Amygdala (tissue), 56 donors: Measurements from ENCODE around the gene ASCC2.
"Not testable (repeated sequence)": the region's sequence is repeated elsewhere in the genome, so short reads cannot be mapped to it uniquely, and the experiment has no call there.

Experiments used
- DNase-seq, 56 donors: peaks; one replicate each; lab custom pipeline; 2025; lab: John Stamatoyannopoulos, UW

Gene ASCC2

DNA sequence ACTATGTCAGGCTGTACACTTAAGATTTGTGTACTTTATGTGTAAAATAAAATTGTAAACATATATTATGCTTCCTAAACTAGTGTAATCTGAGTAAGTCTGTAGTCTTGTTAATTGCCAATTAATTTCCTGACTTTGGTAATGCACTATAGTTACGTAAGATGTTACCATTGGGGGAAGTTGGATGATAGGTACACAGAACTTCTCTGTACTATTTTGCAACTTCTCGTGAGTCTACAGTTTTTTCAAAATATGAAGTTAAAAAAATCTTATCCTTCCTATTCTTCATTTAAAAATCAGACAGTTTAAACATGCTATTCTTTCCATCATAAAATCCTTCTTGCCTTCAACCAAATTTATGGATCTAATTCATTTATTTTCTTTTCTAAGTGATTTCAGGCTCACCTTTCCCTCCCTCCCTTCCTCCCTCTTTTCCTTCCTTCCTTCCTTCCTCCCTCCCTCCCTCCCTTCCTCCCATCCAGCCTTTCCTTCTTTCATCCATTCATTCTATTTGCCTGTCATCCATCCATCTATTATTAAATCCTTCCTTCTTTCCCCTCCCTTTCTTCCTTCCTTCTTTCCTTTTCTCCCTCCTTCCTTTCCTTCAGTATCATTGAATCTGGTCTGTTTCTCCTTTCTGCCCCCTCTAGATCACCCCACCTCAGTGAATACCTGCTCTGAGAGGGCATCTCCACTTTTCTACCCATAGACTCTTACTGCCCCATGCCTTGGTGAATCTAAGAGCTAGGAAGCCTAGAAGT, 22.1 kb upstream of the ASCC2 start:
- DNase-seq = no peak

DNA sequence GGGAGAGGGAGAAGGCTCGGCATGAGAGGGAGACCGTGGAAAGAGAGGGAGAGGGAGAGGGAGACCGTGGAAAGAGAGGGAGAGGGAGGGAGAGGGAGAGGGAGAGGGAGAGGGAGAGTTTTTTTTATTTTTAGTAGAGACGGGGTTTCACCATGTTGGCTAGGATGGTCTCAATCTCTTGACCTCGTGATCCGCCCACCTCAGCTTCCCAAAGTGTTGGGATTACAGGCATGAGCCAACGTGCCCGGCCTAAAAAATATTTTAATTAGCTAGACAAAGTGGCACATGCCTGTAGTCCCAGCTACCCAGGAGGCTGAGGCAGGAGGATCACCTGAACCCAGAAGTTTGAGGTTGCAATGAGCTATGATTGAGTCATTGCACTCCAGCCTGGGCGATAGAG, 21.0 kb upstream of the ASCC2 start:
- DNase-seq = not testable (repeated sequence)

DNA sequence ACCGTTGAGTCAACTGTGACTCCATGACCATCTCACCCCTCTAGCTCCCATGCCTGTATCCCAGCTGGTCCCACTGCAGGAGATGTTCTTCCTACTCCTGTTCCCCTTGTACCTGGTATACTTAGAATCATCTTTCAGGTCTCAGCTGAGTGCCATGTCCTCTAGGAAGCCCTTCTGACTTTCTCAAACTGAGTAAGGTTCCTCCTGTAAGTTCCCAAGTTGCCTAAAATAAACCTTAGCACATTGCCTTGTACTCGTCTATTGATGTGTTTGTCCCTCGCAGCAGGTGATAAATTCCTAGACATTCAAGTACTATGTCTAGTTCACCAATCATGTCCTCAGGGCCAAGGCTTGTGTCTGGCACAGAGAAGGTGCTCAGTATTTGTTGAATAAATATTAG, 18.4 kb upstream of the ASCC2 start:
- no peak for DNase-seq

DNA sequence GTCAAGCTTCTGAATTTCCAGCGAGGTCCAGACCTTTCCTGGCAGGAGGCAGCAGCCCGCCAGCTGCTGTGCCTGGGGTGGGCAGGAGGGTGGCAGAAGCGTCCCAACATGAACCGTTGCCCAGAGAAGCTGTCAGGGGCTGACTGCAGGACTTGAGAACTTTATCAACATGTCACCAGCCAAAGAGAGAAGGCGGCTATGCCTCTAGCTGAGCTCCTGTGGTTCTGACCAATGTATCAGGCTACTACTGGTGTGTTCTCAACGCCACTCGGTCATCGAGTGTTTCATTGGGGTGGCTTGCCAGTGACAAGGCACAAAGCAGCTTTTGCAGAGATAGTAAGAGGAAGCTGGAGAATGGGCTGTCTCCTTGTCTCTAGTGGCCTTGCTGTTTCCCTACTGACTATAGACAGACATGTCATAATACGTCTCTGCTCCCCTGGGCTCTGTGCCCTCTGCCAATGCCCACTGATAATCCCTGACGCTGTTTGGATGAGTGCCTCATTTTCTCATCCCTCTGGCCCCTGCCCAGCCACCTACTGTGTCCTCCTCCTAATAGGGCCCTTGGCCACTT, 17.6 kb upstream of the ASCC2 start:
- DNase-seq = peak in 4 of 56 donors; percentile 2 to 55 (median 8)

DNA sequence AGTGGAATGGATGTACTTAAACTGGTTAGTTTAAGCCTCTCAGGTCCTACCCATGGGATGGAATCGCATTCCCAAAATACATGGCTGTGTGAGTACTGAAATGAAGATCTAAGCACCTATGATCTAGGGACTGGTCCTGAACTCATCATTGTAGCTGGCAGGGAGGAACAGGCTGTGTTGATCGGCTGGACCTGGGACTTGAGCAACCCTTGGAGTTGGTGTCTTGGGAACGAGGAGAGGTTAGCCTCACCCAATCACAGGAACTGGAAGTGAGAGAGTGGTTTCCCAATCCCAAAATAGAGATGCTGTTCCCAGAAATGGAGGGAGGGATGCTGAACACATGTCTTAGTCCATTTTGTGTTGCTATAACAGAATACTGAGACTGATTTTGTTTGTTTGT, 16.4 kb upstream of the ASCC2 start:
- DNase-seq = no peak

DNA sequence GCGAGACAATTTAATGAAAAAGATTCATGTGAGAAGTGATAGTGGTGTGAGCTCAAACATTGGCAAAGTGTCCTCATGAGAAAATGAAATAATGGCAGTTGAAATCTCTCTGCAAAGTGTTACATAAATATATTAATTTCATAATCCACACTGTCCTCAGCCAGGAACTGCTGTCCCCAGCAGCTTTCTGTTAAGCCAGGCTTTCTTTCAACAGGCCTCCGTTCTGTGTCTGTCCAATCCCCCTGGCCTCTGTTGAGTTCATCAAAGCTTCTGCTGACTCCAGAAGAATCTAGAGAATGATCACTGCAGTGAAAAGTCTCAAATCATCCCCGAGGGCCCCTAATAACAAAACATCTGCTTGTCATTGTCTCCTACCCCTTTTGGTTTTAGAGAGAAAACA, 10.0 kb upstream of the ASCC2 start:
- DNase-seq = no peak

DNA sequence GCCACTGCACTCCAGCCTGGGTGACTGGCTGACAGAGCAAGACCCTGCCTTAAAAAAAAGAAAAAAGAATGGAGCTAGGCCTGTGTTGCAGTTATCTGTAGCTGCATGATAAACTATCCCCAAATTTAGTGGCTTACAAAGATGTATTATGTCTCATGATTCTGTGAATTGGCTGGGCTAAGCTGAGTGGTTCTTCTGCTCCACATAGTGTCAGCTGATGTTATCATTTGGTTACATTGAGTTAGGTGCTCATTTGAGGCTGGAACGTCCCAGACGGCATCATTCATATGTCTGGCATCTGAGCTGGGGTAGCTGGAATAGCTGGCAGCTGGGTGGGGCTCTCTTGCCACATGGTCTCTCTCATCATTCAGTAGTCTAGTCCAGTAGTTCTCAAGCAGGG, 8.2 kb upstream of the ASCC2 start:
- no peak for DNase-seq

DNA sequence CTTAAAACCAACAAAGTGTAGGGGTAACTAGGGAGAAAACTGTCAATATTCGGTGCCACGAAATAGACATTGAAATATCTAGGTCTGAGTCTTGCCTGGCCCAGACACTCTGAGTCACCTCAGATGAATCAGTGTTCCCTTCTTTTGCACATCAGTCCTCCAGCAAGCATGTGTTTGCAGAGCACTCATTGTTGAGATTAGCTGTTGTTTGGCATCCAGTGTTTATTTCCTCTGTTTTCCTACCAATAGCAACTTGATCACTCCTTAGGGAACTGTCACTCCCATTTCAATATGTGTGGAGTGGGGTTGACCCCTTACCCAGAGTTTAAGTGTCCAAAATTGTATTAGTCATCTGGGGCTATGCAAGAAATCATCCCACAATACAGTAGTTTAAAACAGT, 4.7 kb upstream of the ASCC2 start:
- DNase-seq = no peak

DNA sequence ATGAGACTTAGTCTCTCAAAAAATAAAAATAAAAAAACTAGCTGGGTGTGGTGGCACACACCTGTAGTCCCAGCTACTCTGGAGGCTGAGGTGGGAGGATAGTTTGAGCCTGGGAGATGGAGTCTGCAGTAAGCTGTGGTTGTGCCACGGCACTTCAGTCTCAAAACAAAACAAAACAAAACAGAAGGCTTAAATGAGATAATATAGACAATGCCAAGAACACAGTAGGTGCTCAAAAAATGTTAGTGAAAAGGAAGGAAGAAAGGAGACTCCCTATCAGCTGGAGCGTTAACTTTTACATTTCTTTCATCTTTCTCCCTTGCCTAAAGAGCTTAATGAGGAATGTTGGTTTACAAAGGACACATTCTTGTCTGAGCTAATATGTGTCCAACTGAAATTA, 4.1 kb upstream of the ASCC2 start:
- DNase-seq = no peak

DNA sequence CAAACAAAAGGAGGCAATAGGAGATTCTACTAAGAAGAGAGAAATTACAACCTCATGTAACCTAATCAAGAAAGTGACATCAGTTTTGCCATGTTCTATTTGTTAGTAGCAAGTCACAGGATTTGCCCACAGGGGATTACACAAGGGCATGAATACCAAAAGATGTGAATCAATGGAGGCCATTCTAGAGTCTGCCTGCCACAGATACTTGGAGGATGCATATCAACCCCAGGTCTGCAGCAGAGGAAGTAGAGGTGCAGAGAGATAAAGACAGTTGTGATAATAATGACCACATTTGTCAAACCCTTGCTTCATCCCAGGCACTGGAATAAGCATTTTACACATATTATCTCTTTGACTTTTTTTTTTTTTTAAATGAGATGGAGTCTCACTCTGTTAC, 2.4 kb upstream of the ASCC2 start:
- no peak for DNase-seq

DNA sequence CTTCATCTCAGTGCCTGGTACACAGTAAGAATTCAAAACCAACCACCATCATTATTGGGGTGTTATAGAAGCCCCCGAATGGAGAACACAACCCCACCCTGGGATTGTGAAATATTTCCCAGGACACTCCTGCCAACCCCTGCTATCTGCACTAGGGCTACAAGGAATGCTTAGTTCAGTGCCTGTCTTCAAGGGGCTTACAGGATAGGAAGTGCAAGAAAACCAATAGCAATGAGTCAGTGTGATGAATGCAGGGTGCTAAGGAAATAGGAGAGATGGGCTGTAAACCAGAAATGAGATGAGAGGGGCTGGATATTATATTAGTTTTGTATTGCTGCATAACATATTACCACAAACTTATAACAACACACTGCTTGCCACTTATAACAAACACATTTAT, 965 bp upstream of the ASCC2 start:
- no peak for DNase-seq

DNA sequence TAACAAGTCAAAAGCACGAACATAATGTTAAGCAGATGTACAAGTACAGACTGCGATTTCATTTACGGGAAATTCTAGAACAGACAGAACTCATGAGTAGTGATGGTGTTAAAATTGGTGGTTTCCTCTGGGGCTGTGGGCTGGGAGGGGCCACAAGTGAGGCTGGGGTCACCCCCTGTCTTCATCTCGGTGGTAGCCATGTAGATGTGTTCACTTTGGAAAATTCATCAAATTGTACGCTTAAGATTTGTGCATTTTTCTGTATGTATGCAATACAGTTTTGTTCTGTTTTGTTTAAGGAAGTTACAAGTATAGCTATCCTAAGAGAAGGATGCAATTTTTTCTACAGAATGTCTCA, 504 bp upstream of the ASCC2 start:
- DNase-seq = no peak

DNA sequence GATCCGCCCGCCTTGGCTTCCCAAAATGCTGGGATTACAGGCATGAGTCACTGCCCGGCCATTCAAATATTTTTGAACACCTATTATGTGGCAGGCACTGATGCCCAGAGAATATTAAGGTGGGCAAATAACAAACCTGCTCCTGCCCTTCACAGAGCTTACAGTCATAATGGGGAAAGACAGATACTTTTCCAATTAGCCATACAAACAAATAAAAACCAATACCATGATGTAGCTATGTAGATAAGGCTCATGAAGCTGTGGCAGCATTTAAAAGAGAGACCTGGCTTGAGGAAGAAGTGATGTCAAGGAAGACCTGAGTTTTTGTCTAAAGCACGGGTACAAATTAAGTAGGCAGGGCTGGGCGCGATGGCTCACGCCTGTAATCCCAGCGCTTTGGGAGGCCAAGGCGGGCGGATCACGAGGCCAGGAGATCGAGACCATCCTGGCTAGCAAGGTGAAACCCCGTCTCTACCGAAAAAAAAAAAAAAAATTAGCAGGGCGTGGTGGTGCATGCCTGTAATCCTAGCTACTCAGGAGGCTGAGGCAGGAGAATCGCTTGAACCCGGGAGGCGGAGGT, 1.2 kb downstream of the ASCC2 start:
- not testable (repeated sequence) for DNase-seq

DNA sequence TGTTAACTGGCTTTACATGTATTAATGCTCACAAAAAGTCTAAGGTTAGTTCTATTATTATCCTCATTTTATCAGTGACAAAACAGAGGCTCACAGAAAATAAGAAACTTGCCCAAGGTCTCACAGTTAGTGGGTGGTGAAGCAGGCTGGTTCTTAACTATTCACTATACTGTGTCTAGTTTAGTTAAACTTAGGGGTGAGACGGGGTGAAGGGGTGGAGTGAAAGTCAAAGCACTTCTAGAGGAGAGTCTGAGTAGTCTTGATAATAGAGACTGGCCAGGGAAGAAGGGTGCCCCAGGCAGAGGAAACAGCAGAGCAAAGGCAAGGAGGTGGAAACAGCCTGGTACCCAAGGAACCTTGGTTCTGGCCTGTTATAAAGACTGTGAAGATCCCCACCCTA, 4.0 kb downstream of the ASCC2 start:
- DNase-seq = no peak

DNA sequence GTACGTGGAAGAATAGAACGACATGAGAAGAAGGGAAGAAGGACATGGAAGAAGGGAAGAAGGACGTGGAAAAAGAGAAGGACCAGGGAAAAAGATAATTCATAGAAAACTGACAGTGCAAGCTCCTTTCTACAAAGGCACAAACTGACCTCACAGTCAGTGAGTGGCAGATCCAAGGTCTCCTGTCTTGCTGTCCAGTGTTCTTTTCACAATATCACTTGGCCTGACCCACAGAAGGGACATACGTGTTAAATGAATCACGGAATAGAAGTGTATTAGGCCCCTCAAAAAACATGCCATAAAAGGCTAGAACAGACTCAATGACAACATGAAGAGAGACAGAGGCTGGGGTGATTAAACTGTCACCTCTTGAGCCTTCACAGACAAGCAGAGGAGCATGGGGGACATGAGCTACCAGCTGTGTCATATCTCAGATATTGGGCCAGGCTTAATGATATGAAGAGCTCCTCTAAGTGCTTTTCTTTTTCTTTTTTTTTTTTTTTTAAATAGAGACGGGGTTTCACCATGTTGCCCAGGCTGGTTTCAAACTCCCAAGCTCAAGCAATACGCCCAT, 4.6 kb downstream of the ASCC2 start:
- DNase-seq = no peak

DNA sequence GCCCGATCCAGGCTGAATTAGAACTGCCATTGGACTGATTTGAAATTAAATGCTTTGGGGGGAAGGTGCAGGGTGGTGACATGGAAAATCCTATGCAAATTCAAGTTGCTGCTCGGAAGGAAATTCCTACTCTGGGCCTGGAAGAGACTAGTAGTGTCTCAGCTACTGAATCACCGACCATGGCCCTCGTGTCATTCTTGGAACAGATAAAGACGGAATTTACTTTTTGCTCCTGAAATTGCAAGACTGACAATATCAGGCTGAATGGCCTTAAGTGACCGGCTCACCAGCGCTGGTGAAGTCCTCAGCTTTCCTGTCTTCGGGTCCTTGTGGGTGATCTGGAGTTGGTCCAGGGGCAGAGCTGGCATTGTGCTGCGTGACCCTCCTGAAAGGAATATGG, 6.1 kb downstream of the ASCC2 start:
- no peak for DNase-seq

DNA sequence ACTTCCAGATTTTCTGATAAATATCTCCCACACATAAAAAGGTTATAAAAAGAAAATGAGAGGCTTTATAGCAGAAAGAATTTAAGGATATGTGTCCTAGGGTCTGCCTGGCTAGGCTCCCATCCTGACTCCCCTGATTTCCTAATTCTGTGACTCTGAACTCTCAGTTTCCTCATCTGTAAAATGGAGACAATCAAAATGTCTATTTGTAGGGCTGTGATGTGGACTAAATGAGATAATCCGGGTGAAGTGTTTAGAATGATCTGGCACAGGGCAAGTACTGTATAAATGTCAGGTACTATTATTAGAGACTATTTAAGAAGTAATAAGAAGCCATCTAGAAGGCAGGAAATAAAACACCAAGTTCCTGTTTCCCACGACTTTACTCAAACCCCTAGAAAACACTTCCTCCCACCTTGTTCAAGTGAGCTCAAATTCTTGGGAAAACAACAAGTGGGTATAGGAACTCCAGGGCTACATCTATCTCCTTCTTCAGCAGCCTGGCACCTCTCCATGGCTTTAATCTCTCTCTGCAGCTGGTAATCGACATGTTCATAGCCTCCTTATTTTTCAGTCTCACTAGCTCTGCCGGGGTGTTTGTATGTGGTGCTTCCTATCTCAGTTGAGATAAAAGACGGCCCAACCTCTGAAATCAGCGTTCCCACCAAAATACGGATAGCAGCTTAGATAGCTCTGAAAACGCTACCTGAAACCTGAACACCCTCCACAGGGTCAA, 6.7 kb downstream of the ASCC2 start:
- no peak for DNase-seq

DNA sequence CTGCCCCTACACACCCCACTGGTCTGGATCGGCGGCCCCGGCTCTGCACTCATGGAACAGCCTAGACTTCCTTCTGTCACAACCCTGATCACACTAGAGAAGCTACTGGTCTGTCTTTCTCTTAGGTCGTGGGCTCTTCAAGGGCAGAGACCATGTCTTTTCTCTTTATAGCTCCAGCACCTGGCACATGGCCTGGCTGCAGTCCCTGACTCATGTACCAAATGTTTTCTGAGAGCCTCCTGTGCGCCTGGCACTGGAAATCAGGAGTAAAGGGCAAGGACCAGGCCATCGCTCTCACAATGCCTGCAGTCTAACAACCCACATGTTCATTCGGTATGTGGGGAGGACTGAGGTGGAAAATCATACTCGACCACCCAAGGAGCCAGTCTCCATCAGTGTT, 7.5 kb downstream of the ASCC2 start:
- no peak for DNase-seq

DNA sequence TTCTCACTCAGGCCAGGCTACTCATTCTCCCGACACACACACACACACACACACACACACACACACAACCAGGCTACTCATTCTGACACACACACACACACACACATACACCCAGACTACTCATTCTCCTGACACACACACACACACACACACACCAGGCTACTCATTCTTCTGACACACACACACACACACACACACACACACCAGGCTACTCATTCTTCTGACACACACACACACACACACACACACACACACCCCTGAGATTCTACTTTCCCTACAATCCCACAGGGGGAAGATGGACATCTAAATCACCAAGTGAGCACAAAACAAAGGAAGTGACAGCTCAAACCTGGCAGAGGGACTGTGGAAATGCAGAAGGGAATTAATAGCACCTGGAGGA, 10.3 kb downstream of the ASCC2 start:
- DNase-seq = not testable (repeated sequence)

DNA sequence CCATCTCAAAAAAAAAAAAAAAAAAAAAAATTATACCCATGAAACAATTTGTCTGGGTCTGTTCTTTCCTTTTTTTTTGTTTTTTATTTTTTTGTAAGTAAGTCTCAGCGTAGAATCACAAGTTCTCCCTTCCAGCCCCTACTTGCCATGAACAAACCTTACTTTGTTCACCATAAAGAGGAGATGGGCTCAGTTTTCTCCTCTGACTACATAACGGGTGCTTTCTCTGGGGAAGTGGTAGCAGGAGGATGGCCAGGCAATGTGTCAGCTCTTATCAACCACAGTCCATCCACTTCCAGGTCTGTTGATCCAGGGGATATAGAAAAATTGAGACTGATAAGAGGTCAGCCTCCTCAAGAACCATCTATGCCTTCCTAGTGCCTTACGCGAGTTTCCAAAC, 11.0 kb downstream of the ASCC2 start:
- no peak for DNase-seq

DNA sequence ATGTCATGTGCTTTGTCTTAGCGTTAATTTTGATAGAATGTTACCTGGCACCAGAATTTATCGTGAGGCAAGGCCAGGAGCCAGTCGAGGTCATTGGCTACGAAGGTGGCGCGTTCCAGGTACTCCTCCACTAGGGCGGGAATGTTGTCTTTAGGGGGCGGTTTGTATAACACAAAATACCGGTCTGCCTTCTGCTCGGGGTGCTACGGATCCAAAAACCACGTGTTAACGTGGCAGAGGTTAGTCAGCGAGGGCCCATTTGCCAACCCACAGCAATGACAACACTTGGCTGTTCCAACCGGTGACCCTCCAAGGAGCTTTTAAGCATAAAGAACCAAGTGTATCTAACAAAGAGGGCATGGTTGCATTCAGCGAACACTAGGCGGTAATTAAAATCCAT, 12.5 kb downstream of the ASCC2 start:
- DNase-seq = no peak
